Inferior parietal cortex (tissue), 1 donor: ENCODE measurements around the gene CIDEA.

Experiments used
- DNase-seq: peaks from one replicate; pipeline ENCODE4 v3.0.0-alpha.2; 2016; ENCODE audit errors: extremely low spot score

The CIDEA gene

DNA sequence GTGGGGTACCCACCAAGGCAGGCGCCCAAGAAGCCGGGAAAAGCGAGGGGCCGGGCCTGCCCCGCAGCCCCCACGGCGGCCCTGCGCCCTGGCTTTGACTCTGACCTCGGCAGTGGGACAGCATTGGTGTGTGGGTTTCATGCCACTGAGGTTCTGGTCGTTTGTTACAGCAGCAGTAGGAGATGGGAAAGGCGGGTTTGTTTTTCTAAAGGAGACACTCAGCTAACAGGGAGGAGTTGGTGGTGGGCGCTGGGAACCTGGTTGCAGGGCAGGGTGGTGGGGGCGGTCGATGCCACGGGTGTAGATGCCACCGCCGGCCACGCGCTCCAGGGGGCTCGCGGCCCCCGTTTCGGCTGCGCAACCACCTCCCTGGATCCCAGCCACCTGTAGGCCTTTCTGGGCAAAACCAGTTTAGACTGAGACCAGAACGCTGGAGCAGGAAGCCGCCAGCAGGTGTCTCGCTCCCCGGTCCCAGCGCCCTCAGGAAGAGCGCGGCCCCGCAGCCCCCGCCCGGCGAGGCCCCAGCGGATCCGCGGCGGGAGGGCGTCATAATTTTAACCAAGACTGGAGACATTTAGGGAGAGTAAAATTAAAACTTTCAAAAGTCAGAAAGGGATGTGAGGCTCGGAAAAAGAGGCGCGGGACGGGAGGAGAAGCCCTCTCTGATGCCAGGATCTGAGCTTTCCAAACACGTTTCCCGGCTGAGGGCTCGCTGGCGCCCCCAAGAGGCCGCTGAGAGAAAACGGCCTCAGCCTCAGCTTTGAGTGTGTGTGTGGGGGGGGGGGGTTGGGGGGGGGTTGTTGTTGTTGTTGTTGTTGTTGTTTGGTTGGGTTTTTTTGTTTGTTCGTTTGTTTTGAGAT, 17.4 kb downstream of the CIDEA start:
- peak; percentile 78 for DNase-seq

DNA sequence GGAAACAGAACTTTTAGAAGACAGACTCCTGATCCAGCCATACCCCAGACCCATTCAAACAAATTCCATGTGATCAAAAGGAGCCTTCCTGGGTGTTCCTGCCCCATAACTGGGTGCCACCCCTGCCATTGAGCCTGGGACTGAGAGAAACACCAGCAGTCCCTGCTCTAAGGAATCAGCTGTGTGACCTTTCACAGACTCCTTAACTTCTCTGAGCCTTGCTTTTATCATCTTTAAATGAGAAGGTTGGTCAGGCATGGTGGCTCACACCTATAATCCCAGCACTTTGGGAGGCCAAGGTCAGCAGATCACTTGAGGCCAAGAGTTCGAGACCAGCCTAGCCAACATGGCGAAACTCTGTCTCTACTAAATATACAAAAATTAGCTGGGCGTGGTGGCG, 20.6 kb downstream of the CIDEA start:
- DNase-seq: no peak

DNA sequence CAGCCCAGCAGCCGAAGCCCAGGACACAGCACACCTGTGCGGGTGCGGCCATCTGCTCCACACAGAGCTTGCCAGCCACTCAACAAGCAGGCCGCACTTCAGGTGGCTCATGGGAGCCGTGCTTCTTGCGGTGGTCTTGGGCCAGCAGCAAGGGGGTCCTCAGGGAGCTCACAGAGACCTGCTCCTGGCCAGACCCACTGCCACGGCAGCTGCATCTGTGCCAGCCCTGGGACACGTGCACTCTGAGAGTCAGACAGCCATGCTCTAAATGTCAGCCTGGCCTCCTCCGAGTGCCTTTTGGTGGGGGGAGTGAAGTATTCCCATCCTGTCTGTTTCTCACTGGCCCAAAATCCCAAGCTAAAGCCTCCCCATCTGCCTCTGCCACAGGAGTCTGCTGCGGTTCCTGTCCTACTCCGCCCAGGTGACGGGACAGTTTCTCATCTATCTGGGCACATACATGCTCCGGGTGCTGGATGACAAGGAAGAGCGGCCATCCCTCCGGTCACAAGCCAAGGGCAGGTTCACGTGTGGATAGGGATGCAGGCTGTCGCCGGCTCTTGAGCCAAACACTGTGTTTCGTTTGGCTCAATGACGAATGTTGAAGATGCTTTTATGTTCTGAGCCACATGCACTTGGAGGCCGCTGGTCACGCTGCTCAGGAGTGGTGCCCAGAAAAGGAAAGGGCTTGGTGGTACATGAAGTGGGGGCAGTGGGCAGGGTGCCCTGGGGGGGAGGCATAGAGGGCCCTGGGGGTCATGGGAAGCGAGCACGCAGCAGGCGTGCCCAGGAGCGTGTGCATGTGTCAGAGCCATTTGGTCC, 22.8 kb downstream of the CIDEA start:
- DNase-seq: no peak

DNA sequence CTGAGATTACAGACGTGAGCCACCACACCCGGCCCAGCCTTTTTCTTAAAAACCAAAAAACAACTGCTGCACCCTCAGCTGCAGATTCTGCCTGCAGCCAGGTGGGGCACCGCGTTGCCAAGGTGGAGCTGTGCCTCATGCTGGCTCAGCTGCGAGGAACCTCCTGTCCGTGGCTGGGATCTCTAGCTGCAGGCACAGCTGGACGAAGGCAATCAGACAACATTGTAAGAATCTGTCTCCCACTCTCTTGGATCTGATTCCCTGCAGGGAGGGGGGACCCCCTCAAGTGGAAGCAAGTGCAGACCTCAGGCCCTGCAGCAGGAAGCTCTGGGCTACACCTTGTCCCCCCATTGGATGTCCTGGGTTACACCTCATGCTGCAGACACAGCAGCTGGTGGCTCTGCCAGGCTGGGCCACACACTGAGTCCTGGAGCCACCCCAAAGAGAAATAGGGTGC, 24.1 kb downstream of the CIDEA start:
- no peak for DNase-seq

DNA sequence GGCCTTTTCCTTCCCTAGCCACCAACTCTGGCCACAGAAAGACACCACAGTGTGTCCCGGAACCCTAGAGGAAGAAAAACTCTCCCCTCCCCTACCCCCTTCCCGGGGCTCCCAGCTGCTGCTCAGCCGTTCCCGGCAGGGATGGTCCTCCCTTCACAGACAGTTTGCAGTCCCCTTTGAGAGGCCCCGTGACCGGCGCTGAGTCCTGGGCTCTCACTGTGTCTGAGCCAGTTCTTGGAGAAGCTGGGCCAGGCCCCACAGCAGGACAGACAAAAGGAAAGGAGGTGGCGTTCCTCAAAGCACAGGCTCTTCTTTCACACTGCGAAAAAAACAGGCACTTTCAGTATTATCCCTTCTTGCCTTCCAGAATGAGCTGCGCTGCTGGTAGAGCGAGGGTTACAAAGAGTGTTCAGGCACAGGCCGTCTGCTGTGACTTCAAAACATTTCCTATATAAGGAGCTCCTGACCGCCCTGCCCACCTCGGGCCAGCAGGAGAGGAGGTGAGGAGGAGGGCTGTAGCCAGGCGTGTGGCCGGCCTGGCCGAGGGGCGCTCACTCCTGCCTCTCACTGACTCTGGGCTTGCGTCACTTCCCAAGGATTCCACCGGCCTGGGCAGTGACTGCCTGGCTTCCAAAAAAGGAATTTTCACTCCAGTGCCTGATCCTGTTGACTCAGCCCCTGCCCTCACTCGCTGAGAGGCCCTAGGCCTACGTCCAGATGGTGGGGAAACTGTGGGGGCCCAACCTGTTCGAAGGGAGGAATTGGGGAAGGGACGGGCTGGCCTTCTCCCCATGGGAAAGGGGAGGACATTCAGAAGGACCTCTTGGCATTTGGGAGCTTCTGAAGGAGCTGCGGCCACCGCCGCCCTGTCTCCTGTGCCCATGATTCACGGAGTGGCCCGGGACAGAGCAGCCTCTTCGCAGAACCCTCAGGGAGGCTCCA, 24.9 kb downstream of the CIDEA start:
- DNase-seq: no peak

DNA sequence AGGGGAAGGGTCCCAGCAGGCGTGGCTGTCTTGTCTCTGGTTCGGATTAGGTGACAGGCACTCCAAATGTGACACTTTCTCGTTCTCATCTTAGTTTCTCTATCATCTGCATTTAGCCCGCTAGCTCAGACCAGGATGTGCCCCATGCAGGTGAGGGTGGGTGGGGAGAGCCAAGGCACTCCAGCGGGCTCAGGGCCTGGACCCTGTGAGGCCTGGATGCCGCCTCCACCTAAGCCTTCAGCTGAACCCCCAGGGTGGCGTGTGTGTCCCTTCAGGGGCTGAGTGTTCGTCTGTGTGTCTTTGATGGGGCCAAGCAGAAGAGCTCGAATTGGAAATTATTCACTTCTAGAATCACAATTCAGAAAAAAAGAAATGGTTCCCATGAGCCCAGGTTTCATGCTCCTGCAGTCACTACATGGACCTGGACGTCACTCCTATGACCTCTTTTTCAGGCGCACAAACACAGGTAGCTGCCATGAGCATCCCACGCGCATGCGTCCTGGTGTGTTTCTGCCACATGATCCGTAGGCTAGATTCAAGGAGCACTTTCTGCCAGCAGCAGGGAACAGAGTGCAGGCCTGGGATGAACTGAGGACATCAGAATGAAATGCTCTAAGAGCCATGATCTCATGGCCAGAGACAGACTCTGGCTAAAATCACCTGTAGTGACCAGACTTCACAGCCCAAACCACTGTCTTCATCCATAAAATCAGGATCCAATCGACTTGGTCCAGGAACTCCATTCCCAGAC, 25.8 kb downstream of the CIDEA start:
- no peak for DNase-seq

DNA sequence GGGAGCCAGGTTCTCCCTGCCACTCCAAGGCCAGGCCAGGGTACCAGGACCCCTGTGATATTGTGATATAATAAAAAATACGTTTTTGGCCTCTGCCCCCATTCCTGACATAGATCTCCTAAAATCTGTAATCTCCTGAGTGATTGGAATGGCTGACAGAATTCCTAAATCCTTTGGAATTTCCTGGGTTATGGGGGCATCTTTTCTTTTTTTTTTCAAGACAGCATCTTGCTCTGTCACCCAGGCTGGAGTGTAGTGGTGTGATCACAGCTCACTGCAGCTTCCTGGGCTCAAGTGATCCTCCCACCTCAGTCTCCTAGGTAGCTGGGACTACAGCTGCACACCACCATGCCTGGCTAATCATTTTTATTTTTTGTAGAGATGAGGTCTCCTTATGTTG, 27.7 kb downstream of the CIDEA start:
- no peak for DNase-seq

DNA sequence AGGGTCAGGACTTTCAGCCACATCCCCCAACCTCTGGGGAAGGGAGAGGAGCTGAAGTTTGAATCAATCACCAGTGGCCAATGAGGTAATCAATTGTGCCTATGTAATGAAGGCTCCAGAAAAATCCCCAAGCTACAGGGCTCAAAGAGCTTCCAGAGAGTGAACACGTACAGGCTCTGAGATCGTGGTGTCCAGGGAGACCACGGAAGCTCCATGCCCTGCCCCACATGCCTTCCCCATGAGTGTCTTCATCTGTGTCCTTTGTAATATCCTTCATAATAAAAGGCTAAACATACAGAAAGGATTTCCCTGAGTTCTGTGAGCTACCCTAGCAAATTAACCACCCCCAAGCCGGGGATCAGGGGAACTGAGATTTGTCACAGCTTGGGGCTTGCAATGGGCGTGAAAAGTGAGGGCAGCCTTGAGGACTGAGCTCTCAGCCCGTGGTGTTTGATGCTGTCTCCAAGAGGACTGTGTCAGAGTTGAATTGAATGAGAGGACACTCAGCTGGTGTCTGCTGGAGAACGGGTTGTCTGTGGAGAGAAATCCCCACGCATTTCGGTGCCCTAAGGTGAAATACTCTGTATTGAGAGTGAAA, 28.4 kb downstream of the CIDEA start:
- DNase-seq: no peak

DNA sequence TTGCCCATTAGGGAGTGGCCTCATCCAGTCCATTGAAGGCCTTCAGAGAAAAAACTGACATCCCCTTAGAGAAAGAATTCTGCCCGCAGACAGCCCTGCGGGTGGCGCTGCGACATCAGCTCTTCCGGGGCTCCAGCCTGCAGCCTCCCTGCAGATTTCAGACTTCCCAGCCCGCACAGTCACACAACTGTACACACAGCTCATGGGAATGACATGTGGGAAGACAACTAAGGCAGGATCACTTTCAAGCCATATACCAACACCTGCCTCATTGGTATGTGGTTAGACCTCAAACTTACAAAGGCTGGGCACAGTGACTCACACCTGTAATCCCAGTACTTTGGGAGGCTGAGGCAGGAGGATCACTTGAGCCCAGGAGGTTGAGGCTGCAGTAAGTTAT, 29.1 kb downstream of the CIDEA start:
- no peak for DNase-seq

DNA sequence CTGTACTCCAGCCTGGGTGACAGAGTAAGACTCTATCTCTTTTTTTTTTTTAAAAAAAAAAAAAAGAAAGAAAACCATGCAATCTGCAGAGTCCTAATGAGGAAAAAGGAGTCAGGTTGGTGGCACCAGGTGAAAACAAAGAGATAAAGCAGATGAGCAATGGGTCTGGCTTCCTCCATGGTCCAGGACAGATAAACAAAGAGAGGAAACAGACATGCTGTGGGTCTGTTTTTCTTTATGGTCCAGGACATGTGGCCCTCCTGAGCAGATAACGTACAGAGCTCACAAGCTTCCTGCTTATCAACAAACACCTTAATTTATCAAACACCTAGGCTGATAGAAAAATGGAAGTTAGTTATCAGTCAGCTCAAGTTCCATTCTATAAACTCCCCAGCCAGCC, 29.5 kb downstream of the CIDEA start:
- no peak for DNase-seq

DNA sequence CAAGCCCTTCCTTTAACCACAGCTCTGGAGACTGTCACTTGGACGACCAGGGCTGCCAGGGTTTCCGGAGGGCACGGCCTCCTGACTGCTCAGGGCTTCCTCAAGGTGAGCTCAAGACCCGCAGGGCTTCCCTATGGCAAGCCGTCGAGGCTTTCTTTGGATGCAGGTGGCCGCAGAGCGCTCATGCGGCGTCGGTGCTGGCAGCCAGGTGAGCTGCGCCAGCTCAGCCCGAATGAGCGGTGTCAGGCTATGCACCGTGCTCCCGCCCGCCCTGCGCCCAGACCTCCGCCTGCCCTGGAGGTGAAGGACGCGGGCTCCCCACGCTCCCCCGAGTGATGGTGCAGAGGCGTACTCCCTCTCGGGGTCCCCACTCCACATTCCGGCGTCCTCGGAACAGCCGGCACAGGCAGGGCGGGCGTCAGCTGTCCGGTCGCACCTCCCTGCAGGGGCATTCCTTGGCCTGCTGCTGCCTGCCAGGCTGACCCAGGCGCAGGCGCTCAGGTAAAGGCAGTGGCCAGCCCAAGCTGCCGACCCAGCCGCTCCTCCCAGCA, 33.0 kb downstream of the CIDEA start:
- DNase-seq: no peak

DNA sequence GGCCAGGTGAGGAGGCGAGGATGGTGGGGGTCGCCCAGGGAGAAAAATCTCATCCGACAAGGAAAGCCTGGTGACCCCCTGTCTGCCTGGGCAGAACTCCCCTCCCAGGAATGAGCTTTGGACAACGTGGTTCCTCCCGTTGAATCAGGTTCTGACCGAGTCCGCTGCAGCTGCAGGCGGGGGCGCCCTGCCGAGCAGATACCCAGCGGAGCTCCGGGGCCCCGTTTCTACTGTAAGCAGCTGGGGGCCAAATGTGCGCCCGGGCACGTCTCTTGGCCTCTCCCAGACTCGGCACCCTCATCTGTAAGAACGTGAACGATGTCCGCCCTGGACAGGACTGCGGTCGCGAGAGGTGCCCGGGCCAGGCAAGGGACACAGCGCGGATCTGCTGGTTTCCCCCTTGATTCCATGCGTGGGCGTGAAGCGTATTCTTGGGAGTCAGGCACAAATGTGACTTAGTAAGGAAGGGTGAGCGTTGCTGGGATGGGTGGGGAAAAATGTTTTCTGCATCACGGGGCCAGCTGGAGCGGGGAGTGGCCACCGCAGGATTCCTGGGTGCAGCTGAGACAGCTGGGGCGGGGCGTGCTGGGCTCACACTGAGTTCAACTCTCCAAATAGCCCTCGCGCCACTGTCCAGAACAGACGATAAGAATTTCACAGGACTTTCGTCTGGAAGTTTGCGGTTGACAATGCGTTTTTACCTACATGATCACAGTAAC, 33.7 kb downstream of the CIDEA start:
- DNase-seq: no peak

DNA sequence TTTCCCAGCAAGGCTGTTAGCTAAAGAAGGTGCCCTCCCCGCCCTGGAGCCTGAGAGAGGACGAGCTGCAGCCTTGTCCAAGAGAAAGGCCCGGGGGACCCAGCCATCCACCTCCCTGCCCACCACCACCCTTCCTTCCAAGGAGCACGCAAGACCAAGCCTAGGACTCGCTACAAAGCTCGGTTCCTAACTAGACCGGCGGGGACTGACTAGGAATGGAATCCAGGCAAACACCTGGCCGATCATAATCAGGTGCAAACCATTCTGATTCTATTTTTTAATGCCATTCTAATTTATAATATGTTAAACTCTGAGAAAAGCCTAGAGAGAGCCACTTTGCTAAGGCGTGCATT, 34.2 kb downstream of the CIDEA start:
- DNase-seq: no peak

DNA sequence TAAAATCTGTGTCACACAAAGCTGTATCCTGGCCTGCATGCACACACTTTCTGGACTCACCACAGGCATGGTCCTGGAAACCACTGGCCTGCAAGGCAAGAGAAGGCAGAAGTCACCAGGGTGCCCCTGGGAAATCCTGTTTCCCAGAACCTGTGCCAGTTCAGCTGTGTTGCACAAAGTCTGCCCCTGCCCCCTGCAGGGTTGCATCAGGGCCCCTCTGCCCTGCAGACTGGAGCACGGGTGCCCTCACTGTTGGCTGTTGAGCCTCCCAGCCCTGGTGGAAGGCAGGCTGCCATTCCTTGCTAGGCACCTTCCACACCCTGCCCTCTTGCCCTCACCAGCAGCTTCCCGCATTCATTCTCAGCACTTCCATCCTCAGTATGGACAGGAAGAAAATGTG, 35.9 kb downstream of the CIDEA start:
- DNase-seq: no peak

DNA sequence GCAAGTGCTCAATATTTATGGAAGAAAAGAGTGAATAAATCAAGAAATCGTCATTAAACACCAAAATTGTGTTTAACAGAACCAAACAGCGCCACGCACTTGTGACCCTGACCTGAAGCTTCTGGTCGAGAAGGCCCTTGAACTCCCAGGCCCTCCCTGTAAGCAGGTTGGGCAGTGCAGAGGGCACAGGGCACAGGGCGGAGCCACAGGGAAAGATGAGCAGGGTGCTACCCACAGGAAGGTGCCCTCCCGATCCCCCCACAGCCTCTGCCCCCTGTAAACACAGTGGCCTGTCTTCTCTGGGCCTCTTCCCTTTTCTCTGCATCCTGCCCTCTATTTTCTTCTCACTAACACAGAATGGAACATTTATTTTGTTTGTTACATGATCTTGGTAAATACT, 37.0 kb downstream of the CIDEA start:
- DNase-seq: no peak

DNA sequence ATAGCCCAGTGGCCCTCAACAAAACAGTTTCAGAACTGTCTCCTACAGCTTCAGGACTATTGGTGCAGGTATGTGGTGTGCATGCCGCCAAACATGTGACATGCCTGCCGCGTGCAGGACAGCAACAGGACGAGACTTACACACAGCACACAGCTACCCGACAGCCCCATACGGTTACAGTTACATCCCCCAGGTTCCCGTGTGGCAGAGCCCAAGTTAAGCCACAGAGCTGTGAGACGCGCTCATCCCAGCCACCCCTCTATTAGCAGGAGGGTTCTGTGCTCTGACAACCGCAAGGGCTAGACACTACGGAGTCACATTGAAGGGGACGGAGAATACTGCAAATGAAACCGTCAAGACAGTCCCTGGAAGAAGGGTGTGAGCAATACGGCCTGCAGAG, 37.5 kb downstream of the CIDEA start:
- DNase-seq: no peak

DNA sequence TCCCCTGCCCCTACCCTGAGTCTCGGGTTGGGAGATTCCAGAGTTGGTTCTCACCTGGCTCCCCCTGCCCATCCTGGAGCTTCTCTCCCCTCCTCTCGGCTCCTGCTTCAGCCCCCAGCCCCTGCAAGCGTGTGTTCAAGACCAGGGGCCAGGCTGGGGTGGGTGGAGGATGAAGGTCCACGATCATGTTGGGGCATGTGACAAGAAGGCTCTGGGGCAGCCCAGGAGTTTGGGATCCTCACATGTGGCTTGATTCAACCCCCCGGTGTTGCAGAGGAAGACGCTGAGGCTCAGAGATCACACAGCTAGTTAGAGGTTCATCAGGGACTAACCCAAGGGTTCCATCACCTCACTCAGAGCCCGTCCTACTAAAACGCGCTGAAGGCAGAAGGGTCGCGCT, 39.7 kb downstream of the CIDEA start:
- no peak for DNase-seq

DNA sequence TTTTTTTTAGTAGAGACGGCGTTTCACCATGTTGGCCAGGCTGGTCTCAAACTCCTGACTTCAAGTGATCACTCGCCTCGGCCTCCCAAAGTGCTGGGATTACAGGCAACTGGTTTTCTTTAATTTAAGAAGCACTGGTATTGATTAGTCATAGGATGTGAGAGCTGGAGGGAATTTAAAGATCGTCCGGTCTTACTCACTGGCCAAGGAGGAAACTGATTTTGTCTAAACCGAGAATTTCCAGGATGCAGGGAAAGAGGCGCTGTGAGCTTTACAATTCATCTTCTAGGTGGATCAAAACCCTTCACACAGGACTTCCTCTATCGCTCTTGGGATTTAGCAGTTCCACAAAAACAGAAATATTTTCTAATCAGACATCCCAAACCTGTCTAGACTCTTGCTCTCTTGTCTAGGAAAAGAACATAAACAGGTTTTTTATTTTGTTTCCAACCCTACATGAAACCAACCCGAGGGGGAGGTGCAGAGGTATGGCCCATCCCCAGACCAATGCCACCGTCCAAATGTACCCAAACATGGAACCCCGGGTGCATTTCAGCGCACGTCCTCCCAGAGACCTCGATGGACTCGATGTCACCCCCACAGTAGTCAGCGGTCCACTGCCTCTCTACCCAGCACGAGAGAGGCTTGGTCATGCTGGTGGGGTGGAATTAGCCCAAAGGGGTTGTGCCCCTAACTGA, 41.4 kb downstream of the CIDEA start:
- DNase-seq: no peak

DNA sequence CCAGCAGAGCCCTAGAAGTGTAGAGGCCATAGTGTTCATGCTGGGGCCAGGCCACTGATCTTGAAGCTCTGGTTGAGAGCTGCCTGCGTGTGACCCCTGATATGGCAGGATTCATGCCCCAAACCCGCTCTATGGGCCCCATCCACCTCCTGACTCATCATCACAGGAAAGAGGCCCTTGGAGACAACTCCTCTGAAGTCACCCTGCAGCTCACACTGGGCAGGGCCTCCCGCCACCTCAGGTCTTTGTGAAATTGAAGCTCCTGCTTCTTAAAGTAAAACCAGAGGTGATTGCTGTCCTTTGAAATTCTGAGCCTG, 41.9 kb downstream of the CIDEA start:
- DNase-seq: no peak
